ENCODE data around the gene HBG2.

Gene HBG2

DNA sequence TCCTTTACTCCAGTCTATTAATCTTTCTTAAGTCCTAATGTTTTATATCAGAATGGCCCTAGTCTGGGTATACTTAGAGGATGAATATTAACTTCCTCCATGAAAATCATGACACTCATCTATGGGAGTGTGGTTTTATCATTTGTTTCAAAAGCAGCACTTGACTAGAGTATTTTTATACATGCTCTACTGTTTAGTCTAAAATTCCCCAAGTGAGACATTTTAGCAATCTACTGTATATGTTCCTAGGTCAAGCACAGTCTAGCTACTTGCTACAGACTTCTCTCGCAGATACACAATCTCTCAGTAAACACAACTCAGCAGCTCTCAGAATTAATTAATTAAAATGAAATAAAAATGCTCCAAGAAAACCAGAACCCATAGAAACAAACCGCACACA lies 24.8 kb downstream of the HBG2 start:
- no peak for DNase-seq (ENCODE audit: low read depth in 2 of 2)

DNA sequence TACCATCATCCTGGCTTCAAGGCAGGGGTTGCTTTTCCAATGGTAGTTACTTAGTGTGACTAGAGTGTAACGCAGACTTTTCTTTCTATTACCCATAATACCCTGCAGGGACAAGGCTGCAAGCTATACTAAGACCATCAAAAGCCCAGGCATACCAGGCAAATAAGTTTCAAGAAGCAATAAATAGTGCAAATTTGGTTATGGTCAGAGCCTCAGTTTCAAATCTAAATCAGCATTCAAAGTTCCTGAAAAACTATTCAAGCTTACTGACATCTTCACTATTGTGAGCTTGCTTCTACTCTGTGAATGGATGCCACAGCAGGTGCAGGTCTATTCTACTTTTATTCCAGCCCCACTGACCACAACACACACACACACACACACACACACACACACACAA lies 25.2 kb downstream of the HBG2 start:
- DNase-seq (ENCODE audit: low read depth in 2 of 2), result no peak

DNA sequence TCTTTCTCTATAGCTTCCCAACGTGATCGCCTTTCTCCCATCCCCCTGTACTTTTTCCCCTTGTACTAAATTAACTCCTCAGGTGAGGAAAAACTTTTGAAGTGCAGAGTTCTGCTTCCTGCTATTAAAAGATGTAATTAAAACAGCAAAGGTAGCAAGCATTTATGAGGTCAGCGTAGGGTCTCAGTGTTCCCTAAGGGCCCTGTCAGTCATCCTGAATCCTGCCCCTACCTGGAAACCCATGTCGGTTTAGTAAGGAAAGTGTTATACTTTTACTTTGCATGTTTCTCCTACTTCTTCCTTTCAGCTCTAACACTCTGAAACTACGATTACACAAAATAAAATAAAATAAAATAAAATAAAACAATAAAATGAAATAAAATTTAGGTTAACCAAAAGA lies 26.5 kb downstream of the HBG2 start:
- no peak for DNase-seq (ENCODE audit: low read depth in 2 of 2)

DNA sequence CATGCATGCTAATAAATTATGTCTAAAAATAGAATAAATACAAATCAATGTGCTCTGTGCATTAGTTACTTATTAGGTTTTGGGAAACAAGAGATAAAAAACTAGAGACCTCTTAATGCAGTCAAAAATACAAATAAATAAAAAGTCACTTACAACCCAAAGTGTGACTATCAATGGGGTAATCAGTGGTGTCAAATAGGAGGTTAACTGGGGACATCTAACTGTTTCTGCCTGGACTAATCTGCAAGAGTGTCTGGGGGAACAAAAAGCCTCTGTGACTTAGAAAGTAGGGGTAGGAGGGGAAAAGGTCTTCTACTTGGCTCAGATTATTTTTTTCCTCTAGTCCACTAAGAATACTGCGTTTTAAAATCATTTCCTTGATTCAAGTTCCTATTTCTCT lies 26.9 kb downstream of the HBG2 start:
- DNase-seq (ENCODE audit: low read depth in 2 of 2), result no peak

DNA sequence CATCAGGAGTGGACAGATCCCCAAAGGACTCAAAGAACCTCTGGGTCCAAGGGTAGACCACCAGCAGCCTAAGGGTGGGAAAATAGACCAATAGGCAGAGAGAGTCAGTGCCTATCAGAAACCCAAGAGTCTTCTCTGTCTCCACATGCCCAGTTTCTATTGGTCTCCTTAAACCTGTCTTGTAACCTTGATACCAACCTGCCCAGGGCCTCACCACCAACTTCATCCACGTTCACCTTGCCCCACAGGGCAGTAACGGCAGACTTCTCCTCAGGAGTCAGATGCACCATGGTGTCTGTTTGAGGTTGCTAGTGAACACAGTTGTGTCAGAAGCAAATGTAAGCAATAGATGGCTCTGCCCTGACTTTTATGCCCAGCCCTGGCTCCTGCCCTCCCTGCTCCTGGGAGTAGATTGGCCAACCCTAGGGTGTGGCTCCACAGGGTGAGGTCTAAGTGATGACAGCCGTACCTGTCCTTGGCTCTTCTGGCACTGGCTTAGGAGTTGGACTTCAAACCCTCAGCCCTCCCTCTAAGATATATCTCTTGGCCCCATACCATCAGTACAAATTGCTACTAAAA lies 27.8 kb downstream of the HBG2 start, which contains the start of gene HBB:
TSS of gene HBB (minus strand) at position 340 of the 579 bp plus-strand sequence. CDS start at position 290, 50 bp downstream.
- DNase-seq (ENCODE audit: low read depth in 2 of 2), result no peak

DNA sequence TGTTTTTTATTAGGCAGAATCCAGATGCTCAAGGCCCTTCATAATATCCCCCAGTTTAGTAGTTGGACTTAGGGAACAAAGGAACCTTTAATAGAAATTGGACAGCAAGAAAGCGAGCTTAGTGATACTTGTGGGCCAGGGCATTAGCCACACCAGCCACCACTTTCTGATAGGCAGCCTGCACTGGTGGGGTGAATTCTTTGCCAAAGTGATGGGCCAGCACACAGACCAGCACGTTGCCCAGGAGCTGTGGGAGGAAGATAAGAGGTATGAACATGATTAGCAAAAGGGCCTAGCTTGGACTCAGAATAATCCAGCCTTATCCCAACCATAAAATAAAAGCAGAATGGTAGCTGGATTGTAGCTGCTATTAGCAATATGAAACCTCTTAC lies 29.1 kb downstream of the HBG2 start:
- DNase-seq (ENCODE audit: low read depth in 2 of 2), result no peak

DNA sequence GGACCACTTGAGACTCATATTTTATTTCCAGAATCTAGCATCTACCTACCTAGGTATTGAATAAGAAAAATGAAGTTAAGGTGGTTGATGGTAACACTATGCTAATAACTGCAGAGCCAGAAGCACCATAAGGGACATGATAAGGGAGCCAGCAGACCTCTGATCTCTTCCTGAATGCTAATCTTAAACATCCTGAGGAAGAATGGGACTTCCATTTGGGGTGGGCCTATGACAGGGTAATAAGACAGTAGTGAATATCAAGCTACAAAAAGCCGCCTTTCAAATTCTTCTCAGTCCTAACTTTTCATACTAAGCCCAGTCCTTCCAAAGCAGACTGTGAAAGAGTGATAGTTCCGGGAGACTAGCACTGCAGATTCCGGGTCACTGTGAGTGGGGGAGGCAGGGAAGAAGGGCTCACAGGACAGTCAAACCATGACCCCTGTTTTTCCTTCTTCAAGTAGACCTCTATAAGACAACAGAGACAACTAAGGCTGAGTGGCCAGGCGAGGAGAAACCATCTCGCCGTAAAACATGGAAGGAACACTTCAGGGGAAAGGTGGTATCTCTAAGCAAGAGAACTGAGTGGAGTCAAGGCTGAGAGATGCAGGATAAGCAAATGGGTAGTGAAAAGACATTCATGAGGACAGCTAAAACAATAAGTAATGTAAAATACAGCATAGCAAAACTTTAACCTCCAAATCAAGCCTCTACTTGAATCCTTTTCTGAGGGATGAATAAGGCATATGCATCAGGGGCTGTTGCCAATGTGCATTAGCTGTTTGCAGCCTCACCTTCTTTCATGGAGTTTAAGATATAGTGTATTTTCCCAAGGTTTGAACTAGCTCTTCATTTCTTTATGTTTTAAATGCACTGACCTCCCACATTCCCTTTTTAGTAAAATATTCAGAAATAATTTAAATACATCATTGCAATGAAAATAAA lies 29.8 kb downstream of the HBG2 start:
- DNase-seq (ENCODE audit: low read depth in 2 of 2), result no peak

DNA sequence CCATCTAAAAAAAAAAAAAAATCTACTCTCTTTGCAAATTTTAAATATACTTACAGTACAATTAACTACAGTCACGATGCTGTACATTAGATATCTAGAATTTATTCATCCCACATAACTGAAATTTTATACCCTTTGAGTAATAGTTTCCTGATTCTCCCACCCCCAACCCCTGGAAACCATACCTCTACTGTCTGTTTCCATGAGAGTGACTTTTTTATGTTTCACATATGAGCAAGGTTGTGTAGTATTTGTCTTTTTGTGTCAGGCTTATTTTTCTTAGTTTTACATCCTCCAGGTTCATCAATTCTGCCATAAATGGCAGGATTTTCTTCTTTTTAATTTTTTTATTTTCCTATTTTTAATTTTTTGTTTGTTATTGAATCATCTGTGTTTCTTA lies 30.9 kb downstream of the HBG2 start:
- DNase-seq (ENCODE audit: low read depth in 2 of 2), result no peak

DNA sequence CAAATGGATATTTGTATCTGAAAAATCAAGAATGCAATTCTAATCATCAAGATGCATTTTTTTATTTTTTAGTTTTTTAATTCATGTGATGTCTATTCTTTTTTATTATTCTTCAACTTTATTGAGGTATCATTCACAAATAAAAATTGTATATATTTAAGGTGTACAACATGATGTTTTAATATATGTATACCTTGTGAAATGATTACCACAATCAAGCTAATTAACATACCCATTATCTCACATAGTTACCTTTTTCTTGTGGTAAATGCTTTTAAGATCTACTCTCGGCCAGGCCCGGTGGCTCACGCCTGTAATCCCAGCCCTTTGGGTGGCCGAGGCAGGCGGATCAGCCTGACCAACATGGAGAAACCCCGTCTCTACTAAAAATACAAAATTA lies 31.4 kb downstream of the HBG2 start:
- no peak for DNase-seq (ENCODE audit: low read depth in 2 of 2)

DNA sequence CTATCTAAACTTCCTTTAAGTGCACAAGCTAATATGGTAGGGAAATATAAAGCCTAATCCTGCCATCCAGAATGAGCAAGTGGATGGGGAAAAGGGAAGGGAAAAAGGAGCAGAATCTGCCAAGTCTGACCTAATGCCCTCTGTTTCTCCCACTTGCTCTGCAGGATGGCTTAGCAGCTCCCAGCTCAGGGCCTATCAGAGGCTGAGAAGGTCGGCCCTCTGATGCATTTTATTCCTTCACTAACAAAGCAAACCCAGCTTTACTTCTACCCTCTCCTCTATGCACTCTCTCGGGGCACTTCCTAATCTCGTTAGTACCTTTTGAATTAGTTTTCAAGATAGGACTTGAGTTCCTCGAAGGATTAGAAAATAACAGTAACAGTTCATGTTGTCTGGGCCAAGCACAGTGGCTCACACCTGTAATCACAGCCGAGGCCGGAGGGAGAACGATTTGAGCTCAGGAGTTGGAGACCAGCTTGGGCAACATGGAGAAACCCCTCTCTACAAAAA lies 44.1 kb downstream of the HBG2 start:
- DNase-seq (ENCODE audit: low read depth in 2 of 2), result no peak

DNA sequence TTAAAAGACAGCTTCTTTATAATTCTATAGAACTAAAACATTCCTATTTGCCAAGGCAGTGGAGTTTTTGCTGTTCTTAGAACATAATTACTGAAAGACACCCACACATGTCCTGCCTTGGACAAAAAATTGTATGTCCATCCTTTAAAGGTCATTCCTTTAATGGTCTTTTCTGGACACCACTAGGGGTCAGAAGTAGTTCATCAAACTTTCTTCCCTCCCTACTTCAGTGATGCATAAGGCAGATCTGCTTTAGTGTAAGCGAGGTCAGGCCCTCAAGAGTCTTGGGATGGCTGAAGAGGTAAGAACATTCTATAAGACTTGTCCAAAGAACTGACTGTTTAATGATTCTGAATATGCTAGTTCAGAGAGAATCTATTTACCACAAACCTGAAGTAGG lies 49.8 kb downstream of the HBG2 start:
- no peak for DNase-seq (ENCODE audit: low read depth in 2 of 2)

DNA sequence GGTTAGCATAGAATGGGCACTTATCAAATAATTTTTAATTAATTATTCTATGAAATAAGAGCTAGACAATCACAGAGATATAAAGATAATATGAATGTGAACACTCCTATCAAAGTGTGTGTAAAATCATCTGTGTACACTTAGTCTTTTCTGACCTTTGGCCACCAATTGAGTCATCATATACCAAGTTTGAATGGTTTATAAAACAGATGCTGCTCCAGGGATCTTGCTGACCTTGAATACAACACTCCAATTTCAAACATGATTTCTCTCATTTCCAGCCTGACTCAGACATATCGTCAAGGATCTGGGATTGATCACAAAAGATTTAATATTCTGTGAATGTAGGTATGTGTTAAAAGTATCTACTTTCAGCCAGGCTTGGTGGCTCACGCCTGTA lies 51.2 kb downstream of the HBG2 start:
- DNase-seq (ENCODE audit: low read depth in 2 of 2), result no peak

Data from stimulated activated CD4-positive, alpha-beta T cell treated with anti-CD3 and anti-CD28 coated beads, Interleukin-12 subunit alpha, Interleukin-12 subunit beta, amount 100 ng/mL, for 24 hours (primary cell).